A673 (cell line): ENCODE measurements around the gene KRT36. TPM values are rescaled to one million over a fixed set of nuclear protein-coding genes. Genes with fewer than 3 reads are reported as not detected.

Experiments
- BruUV-seq: library from RNA; stranded (reverse); fragments of 400-500 nt; replicated peaks from 2 replicates; lab custom pipeline; 2021; lab: Mats Ljungman, UMichigan
- CTCF ChIA-PET: fragments of 300-600 bp; sonication (Branson Sonifier 250); formaldehyde crosslinking; loops from one replicate; lab custom pipeline; 2022; ENCODE audit warnings: antibody characterized with exemption; lab: Charles Lee
- POLR2A ChIA-PET: fragments of 300-600 bp; sonication (Branson Sonifier 250); formaldehyde crosslinking; loops from one replicate; lab custom pipeline; 2022; ENCODE audit warnings: antibody characterized with exemption; ENCODE audit not compliant: low non-redundant PET; lab: Charles Lee
- DNase-seq: peaks from one replicate; pipeline ENCODE4 v3.0.0-alpha.2; 2015; ENCODE audit warnings: low spot score
- H3K27ac ChIP-seq: fragments of 200-600 bp; sonication (generic); 2 replicates; pipeline ENCODE4 v1.5.1; 2016; ENCODE audit warnings: mixed run types, low read depth, mild to moderate bottlenecking, mixed read lengths, antibody characterized with exemption, low read length; ENCODE audit not compliant: poor library complexity, severe bottlenecking
- H3K27me3 ChIP-seq: fragments of 200-600 bp; sonication (generic); replicated peaks from 2 replicates; pipeline ENCODE4 v1.6.1; 2017; ENCODE audit warnings: mixed run types, low read depth, mild to moderate bottlenecking, mixed read lengths, antibody characterized with exemption, low read length; ENCODE audit not compliant: insufficient read depth, poor library complexity
- H3K36me3 ChIP-seq: fragments of 200-600 bp; sonication (generic); 2 replicates; pipeline ENCODE4 v1.6.1; 2016; ENCODE audit warnings: mixed run types, mild to moderate bottlenecking, mixed read lengths, antibody characterized with exemption, low read length; ENCODE audit not compliant: insufficient read depth, poor library complexity, severe bottlenecking
- H3K4me1 ChIP-seq: fragments of 200-600 bp; sonication (generic); 2 replicates; pipeline ENCODE4 v1.6.1; 2017; ENCODE audit warnings: mixed run types, mild to moderate bottlenecking, mixed read lengths, antibody characterized with exemption, low read length; ENCODE audit not compliant: insufficient read depth, poor library complexity, severe bottlenecking
- H3K4me3 ChIP-seq: fragments of 200-600 bp; sonication (generic); 2 replicates; pipeline ENCODE4 v1.5.1; 2016; ENCODE audit warnings: low read depth, mixed run types, mild to moderate bottlenecking, mixed read lengths, low read length; ENCODE audit not compliant: poor library complexity, severe bottlenecking
- H3K9me3 ChIP-seq: fragments of 200-600 bp; sonication (generic); 2 replicates; pipeline ENCODE4 v1.6.1; 2016; ENCODE audit warnings: mixed run types, low read depth, mild to moderate bottlenecking, mixed read lengths, antibody characterized with exemption, low read length; ENCODE audit not compliant: poor library complexity, severe bottlenecking
- CTCF ChIP-seq: fragments of 300-800, 200-600 bp; sonication (generic); conservative IDR thresholded peaks from 2 replicates; pipeline ENCODE4 v1.5.1; 2017; ENCODE audit warnings: low read depth, mild to moderate bottlenecking, antibody characterized with exemption, low read length, moderate library complexity, mixed read lengths
- EZH2 ChIP-seq: fragments of 200-600 bp; sonication (generic); IDR thresholded peaks from 2 replicates; pipeline ENCODE4 v1.6.1; 2017; ENCODE audit warnings: borderline replicate concordance, low read depth, mild to moderate bottlenecking, mixed read lengths, antibody characterized with exemption, low read length; ENCODE audit not compliant: poor library complexity, severe bottlenecking
- intact Hi-C: fragments of 100-400 bp; cut with micrococcal nuclease; formaldehyde crosslinking; loops from one replicate; pipeline ENCODE4 v1.10.0; 2022; ENCODE audit not compliant: unreplicated experiment
- total RNA-seq: library from RNA; stranded (reverse); gene quantifications from 2 replicates; pipeline ENCODE4 v1.2.3, GENCODE V29; 2021

The KRT36 gene
- total RNA-seq, 1 experiment from 2014 or later = not detected

DNA sequence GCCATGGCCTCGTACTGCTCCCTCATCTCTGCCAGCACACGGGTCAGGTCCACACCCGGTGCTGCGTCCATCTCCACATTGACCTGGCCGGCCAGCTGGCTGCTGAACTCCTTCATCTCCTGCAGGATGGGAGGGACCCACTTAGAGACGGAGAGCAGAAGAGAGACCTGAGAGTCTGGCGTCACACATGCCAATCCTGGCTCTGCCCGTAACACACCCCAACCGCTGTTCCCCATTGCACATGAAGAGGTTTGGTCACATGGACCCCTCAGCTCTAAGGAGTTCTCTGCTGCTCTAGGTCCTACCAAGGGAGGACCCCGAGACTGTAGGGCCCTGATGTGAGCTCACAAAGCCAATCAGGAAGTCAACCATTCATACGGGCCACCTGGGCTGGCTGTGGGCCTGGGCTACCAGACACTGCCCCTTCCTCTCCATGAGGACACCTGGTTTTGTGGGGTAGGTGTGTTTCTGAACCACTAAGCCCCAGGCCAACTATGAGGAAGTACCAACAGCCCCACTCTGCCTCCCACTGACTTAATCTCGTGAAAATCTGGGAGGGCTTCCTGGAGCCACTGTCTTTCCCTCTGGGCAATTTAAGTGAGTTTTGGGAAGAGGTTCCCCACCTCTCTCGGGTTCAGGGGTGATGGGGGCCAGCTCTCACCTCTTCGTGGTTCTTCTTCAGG, 26.6 kb upstream of the KRT36 start:
- DNase-seq = no peak
- intact Hi-C loops = no loop called here
- Histone ChIP-seq H3K27ac (no peak overlapping the region), H3K36me3 (no peaks in the 10 kb centered on the region), H3K4me3 (no peak overlapping the region), H3K27me3 (no peaks in the 10 kb centered on the region), H3K9me3 (no peaks in the 10 kb centered on the region), H3K4me1 (no peaks in the 10 kb centered on the region)
- POLR2A ChIA-PET = no interaction called here
- TF ChIP-seq CTCF = no peak
- no peak for TF ChIP-seq EZH2
- CTCF ChIA-PET = no interaction called here
- BruUV-seq = no TSS peak

GRCh38 chr17:41513168-41513547, 23.4 kb upstream of the KRT36 start:
- BruUV-seq = no TSS peak
- CTCF ChIA-PET = no interaction called here
- Histone ChIP-seq H3K4me1 (no peaks in the 10 kb centered on the region), H3K9me3 (no peaks in the 10 kb centered on the region), H3K27ac (no peak overlapping the region), H3K36me3 (no peaks in the 10 kb centered on the region), H3K27me3 (no peaks in the 10 kb centered on the region), H3K4me3 (no peak overlapping the region)
- POLR2A ChIA-PET = no interaction called here
- intact Hi-C loops = no loop called here
- TF ChIP-seq EZH2 (no peak), CTCF (no peak)
- DNase-seq = no peak

GRCh38 chr17:41512546-41513167, 22.9 kb upstream of the KRT36 start:
- Histone ChIP-seq H3K27me3 (no peaks in the 10 kb centered on the region), H3K4me3 (no peak overlapping the region), H3K27ac (no peak overlapping the region), H3K4me1 (no peaks in the 10 kb centered on the region), H3K36me3 (no peaks in the 10 kb centered on the region), H3K9me3 (no peaks in the 10 kb centered on the region)
- TF ChIP-seq EZH2 = no peak
- no peak for TF ChIP-seq CTCF
- DNase-seq = no peak
- no TSS peak for BruUV-seq
- POLR2A ChIA-PET = interaction anchor here (0.5 kb wide), 1 partner anchor 172 kb away, joined by 3 read pairs; no protein-coding TSS in a partner anchor
- CTCF ChIA-PET = no interaction called here
- intact Hi-C loops = no loop called here
